Measurements from ENCODE around the gene NUDT16L1. TPM values are rescaled to one million over a fixed set of nuclear protein-coding genes. Genes with fewer than 3 reads are reported as not detected.

The NUDT16L1 gene
- polyA plus RNA-seq, 1 of the 3 experiments (the other 2 are of a cell fraction), result 45.8 TPM

GRCh38 chr16:4704913-4705312 lies 11.6 kb downstream of the NUDT16L1 start:
- H3K9ac ChIP-seq, result no peak overlapping the region
- no peaks in the 10 kb centered on the region for H3K4me1 ChIP-seq (ENCODE audit: control insufficient read depth in 1 of 2, insufficient read depth in 2 of 2, low read depth in 1 of 2, low read length in 1 of 2)
- no peak for TF ChIP-seq ELF1 (IDR thresholded peaks at IDR 0.05)
- TF ChIP-seq FOXM1 (IDR thresholded peaks at IDR 0.05; ENCODE audit: low read depth), result no peak
- no peak for TF ChIP-seq CHD2 (IDR thresholded peaks at IDR 0.05; ENCODE audit: low read length, partially characterized antibody)
- TF ChIP-seq, protein P1, sequence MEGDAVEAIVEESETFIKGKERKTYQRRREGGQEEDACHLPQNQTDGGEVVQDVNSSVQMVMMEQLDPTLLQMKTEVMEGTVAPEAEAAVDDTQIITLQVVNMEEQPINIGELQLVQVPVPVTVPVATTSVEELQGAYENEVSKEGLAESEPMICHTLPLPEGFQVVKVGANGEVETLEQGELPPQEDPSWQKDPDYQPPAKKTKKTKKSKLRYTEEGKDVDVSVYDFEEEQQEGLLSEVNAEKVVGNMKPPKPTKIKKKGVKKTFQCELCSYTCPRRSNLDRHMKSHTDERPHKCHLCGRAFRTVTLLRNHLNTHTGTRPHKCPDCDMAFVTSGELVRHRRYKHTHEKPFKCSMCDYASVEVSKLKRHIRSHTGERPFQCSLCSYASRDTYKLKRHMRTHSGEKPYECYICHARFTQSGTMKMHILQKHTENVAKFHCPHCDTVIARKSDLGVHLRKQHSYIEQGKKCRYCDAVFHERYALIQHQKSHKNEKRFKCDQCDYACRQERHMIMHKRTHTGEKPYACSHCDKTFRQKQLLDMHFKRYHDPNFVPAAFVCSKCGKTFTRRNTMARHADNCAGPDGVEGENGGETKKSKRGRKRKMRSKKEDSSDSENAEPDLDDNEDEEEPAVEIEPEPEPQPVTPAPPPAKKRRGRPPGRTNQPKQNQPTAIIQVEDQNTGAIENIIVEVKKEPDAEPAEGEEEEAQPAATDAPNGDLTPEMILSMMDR (IDR thresholded peaks at IDR 0.05), result no peak
- no peak for TF ChIP-seq GABPA (IDR thresholded peaks at IDR 0.05; ENCODE audit: low read depth)
- TF ChIP-seq POLR2AphosphoS5 (IDR thresholded peaks at IDR 0.05; ENCODE audit: low read depth, low read length), result no peak
- no peak for TF ChIP-seq RCOR1 (IDR thresholded peaks at IDR 0.05; ENCODE audit: low read length)
- TF ChIP-seq TEAD4 (IDR thresholded peaks at IDR 0.05; ENCODE audit: borderline replicate concordance, insufficient read depth), result no peak
- no peak for TF ChIP-seq MXI1 (IDR thresholded peaks at IDR 0.05; ENCODE audit: low read depth, low read length)
- no peak for TF ChIP-seq RXRA (IDR thresholded peaks at IDR 0.05; ENCODE audit: borderline replicate concordance, low read depth)
- no peak for TF ChIP-seq NRF1 (IDR thresholded peaks at IDR 0.05; ENCODE audit: low read depth, low read length)
- TF ChIP-seq, protein P2, sequence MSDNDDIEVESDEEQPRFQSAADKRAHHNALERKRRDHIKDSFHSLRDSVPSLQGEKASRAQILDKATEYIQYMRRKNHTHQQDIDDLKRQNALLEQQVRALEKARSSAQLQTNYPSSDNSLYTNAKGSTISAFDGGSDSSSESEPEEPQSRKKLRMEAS (IDR thresholded peaks at IDR 0.05; ENCODE audit: low read depth), result no peak
- TF ChIP-seq JUND (IDR thresholded peaks at IDR 0.05), result no peak
- TF ChIP-seq USF1 (IDR thresholded peaks at IDR 0.05; ENCODE audit: borderline replicate concordance, low read depth), result no peak
- no peak for TF ChIP-seq NFIC (IDR thresholded peaks at IDR 0.05; ENCODE audit: borderline replicate concordance)
- no peak for TF ChIP-seq EP300 (IDR thresholded peaks at IDR 0.05; ENCODE audit: borderline replicate concordance in 1 of 2, low read depth in 1 of 2, low read length in 1 of 2)
- TF ChIP-seq REST (IDR thresholded peaks at IDR 0.05; ENCODE audit: low read depth, low read length), result no peak
- no peak for TF ChIP-seq USF2 (IDR thresholded peaks at IDR 0.05; ENCODE audit: borderline replicate concordance, low read depth, low read length)
- no peak for TF ChIP-seq FOSL2 (IDR thresholded peaks at IDR 0.05; ENCODE audit: borderline replicate concordance, low read depth)
- ChIA-PET CTCF (no interaction called here), POLR2A (interaction anchor here (1.6 kb wide), 1 partner anchor 11 kb away, joined by 4 read pairs; the partner anchor contains the start of gene NUDT16L1)
- H3K36me3 ChIP-seq (replicated peaks in 1 of 2; ENCODE audit: control insufficient read depth in 1 of 2, insufficient read depth in 2 of 2, low read length in 1 of 2), result peaks cover 10 to 48% of the 10 kb centered on the region in 2 experiments
- no peaks in the 10 kb centered on the region for H4K20me1 ChIP-seq (ENCODE audit: insufficient read depth)
- no peak overlapping the region for H3K27ac ChIP-seq (ENCODE audit: low read depth in 2 of 2, low read length in 1 of 2)
- H3F3A ChIP-seq (replicated peaks; ENCODE audit: insufficient read depth), result peaks cover 8% of the 10 kb centered on the region
- DNase-seq, result no peak
- H3K79me2 ChIP-seq (ENCODE audit: insufficient read depth), result peaks cover 23% of the 10 kb centered on the region
- no peak overlapping the region for H3K4me2 ChIP-seq
- 99% methylated on average over 9 of the region's 14 CpGs for WGBS (ENCODE audit: low lambda C conversion rate)
- H2AFZ ChIP-seq (ENCODE audit: low read depth), result no peak overlapping the region
- no peaks in the 10 kb centered on the region for H3K9me2 ChIP-seq
- no peaks in the 10 kb centered on the region for H3K27me3 ChIP-seq (ENCODE audit: insufficient read depth)
- H3K4me3 ChIP-seq (ENCODE audit: low read depth in 2 of 2, low read length in 1 of 2), result no peak overlapping the region
- H3K9me3 ChIP-seq, result no peaks in the 10 kb centered on the region
